ENCODE measurements around the gene ZNF891.

GRCh38 chr12:133130038-133130807, at the start of gene ZNF891, which contains the start of gene ZNF10:
- TF ChIP-seq CEBPB (IDR thresholded peaks at IDR 0.05) (no peak), CTCF (IDR thresholded peaks at IDR 0.05) (no peak), NR3C1 (IDR thresholded peaks at IDR 0.05) (no peak), JUN (IDR thresholded peaks at IDR 0.05) (peak in 1 of 2 experiments; percentile 57; a peak in 2 of 5 replicates), EP300 (IDR thresholded peaks at IDR 0.05) (no peak), USF2 (IDR thresholded peaks at IDR 0.05) (peak; percentile 21; the same call in 1 of the 2 replicates), CHD2 (IDR thresholded peaks at IDR 0.05; ENCODE audit: low read length, partially characterized antibody) (no peak), POLR2A (IDR thresholded peaks at IDR 0.05; ENCODE audit: low read length) (peak; percentile 77), PHF8 (IDR thresholded peaks at IDR 0.05; ENCODE audit: borderline replicate concordance, low read depth) (peak; percentile 87), ZFP36 (IDR thresholded peaks at IDR 0.05; ENCODE audit: borderline replicate concordance, partially characterized antibody) (no peak), SREBF2 (IDR thresholded peaks at IDR 0.05) (no peak), REST (IDR thresholded peaks at IDR 0.05) (no peak), MAX (IDR thresholded peaks at IDR 0.05) (peak; percentile 96), KDM1A (IDR thresholded peaks at IDR 0.05; ENCODE audit: low read depth) (no peak)

Measured in A549 (cell line).